Measurements from ENCODE around the gene EXT2.

DNA sequence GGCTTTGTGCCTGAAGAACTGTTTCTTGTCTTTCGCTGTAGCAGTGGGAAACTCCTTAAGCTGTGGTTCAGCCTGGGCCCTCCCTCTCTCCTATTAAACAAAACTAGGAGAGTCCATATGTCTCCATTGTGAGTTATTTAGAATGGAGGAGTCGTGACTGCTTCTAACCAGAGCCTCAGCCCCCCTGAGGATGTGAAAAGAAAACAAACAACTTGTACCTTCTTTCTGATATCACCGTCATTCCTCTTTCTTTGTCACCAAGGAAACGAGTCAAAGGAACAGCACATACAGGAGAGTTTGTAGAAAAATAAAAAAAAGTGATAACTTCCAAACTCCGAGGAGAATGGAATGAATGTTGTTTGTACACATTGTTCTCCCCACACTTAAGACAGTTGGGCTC lies 11.6 kb upstream of the EXT2 start:
- TF ChIP-seq, protein P1, sequence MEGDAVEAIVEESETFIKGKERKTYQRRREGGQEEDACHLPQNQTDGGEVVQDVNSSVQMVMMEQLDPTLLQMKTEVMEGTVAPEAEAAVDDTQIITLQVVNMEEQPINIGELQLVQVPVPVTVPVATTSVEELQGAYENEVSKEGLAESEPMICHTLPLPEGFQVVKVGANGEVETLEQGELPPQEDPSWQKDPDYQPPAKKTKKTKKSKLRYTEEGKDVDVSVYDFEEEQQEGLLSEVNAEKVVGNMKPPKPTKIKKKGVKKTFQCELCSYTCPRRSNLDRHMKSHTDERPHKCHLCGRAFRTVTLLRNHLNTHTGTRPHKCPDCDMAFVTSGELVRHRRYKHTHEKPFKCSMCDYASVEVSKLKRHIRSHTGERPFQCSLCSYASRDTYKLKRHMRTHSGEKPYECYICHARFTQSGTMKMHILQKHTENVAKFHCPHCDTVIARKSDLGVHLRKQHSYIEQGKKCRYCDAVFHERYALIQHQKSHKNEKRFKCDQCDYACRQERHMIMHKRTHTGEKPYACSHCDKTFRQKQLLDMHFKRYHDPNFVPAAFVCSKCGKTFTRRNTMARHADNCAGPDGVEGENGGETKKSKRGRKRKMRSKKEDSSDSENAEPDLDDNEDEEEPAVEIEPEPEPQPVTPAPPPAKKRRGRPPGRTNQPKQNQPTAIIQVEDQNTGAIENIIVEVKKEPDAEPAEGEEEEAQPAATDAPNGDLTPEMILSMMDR (IDR thresholded peaks at IDR 0.05; ENCODE audit: low read depth, low read length): no peak
- TF ChIP-seq POLR2A (IDR thresholded peaks at IDR 0.05; ENCODE audit: extremely low read depth, insufficient read length): no peak
- TF ChIP-seq, protein P2, sequence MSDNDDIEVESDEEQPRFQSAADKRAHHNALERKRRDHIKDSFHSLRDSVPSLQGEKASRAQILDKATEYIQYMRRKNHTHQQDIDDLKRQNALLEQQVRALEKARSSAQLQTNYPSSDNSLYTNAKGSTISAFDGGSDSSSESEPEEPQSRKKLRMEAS (IDR thresholded peaks at IDR 0.05; ENCODE audit: low read depth, low read length): no peak

Measured in NB4 (cell line).